HG03571 (cell line): ENCODE data around the gene RXFP2.
A peak's percentile ranks its signal among the peaks of the same experiment; 100 is the strongest.

Experiments used
- ATAC-seq: cut with Tn5 transposase; IDR thresholded peaks from one replicate; pipeline ENCODE4 v1.9.1; 2021; ENCODE audit not compliant: unreplicated experiment

The RXFP2 gene, protein sequence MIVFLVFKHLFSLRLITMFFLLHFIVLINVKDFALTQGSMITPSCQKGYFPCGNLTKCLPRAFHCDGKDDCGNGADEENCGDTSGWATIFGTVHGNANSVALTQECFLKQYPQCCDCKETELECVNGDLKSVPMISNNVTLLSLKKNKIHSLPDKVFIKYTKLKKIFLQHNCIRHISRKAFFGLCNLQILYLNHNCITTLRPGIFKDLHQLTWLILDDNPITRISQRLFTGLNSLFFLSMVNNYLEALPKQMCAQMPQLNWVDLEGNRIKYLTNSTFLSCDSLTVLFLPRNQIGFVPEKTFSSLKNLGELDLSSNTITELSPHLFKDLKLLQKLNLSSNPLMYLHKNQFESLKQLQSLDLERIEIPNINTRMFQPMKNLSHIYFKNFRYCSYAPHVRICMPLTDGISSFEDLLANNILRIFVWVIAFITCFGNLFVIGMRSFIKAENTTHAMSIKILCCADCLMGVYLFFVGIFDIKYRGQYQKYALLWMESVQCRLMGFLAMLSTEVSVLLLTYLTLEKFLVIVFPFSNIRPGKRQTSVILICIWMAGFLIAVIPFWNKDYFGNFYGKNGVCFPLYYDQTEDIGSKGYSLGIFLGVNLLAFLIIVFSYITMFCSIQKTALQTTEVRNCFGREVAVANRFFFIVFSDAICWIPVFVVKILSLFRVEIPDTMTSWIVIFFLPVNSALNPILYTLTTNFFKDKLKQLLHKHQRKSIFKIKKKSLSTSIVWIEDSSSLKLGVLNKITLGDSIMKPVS

DNA sequence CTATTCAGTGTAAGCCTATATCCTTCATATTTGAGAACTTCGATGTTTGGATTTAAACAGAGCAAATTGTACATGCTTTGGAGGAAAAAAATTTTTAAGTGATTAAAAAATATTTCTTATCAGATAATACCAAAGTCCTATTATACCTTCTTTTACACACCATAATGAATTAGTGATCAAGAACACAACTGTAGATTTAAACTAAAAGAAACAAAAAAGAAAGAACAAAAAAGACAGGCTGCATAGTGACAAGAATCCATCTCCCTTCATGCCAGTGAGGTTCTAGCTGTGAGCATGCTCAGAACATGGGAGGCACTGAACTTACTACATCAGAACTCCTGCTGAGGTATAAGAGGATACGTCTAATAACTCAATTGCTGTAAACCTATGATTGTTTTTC lies at the start of gene RXFP2:
TSS of gene RXFP2 (plus strand) at position 301 of the 400 bp plus-strand sequence. CDS start at position 388, 87 bp downstream.
- ATAC-seq, result no peak

DNA sequence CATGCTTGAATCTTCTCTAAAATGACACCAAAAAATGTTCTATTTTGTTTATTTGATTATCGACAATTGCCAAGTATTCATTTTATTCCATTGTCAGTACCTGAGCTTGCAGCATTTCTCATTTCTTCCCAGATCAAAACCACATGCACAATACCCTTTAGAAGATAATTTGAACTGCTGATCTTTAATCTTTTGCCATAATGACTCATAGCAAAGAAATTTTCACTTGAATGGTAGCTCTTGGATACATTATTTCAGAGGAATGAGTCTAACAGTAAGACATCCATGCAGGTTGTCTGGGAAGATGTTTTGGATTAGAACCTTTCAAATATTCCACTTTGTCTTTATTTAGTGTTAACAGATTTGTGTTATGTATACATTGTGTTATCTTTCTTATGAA lies 42.0 kb upstream of the RXFP2 start:
- ATAC-seq, result no peak

DNA sequence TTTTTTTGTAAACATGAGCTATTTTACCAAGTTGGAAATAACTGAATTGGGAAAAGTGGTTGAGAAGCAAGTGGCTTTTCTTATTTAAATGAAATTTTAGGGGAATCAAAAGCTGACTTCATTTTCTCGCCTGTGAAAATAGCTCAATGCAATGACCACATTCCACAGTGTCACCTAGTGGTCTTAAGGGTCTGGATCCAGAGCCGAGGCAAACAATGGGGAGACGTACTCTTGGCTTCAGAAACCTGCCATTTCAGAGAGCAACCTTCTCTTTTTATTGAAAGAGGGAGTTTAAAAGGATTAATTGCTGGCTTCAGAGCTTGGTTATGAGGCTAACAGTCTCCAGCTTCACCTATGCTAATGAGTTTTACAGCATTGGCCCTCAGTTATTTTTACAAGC lies 39.7 kb upstream of the RXFP2 start:
- ATAC-seq, result no peak

DNA sequence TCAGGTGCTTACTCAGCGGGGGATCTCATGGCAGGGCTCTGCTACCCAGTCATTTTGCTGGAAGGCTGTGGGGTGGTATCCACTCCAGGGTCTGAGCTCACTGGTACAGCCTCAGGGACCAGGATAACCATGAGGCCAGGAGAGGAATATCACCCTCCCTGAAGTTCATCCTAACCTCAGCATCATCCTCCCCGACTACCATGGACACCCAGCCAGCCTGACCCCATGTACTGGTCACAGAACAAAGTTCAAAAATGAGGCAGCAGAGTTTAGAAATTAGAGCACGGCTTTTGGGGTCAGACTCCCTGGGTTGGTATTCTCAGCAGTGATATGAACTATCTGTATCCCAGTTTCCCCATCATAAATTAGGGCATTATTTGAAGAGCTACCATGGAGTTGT lies 35.5 kb upstream of the RXFP2 start:
- no peak for ATAC-seq

DNA sequence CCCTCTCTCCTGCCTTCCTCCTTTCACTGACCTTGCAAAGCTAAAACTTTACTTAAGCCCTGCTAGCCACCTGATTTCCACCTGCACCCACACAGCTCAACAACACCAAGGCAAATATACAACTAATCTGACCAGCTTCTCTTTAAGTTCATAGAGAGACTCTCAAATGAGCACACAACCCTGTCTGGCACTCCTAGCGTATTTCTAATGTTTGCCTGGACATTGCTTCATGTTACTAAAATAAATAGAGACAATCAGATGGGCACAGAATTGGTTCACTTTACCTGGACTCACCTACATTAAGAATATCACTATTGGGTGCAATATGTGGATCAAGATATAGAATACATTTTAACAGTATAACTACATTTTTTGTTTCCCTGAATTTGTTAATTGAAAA lies 33.2 kb upstream of the RXFP2 start:
- ATAC-seq, result no peak

DNA sequence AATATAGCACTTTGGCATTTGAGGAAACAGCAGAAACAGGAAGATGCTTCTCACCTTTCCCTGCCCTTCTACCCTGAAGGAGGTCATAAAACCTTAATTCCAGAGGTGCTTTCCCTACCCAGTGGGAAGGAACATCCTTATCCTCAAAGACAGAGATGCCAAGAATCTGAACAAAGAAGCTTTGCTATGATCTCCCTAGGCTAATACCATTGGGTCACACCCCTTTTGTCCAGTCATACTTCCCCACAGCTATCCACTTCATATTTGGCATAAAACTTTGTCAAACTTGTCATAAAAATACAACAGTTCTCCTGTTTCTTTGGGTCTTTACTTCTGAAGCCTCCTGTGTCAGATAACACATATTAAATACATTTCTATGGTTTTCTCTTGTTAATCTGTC lies 21.7 kb upstream of the RXFP2 start:
- no peak for ATAC-seq

DNA sequence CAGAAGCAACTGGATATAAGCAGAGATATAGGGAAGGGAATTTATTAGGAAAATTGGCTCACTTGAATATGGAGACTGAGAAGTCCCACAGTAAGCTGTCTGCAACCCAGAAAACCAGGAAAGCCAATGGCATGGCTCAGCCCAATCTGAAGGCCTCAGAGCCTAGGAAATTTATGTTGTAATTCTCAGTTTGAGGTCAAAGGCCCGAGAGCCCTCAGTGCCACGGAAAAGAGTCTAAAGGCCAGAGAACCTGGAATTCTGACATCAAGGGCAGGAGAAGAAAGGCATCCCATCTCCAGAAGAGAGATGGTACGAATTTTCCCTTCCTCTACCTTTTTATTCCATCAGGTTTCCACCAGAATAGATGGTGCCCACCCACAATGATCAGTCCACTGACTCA lies 20.1 kb upstream of the RXFP2 start:
- ATAC-seq, result no peak

DNA sequence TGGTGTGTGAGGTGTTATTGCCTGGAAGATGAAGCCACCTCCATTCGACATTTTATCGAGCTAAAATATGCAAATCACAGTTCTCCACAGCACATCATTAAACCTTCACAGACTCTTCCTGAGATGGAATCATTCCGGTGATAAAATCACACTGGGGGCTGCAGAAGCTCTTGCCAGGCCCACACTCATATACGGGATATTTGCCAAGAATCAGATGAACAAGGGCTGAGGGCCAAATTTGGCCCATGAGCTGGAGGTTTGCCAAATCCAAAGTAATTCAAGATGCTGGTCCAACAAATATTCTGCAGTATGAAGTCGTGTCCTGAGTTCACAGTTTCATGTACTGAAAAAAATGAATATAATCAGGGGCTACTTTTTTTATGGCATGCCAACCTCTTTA lies 16.7 kb upstream of the RXFP2 start:
- no peak for ATAC-seq

DNA sequence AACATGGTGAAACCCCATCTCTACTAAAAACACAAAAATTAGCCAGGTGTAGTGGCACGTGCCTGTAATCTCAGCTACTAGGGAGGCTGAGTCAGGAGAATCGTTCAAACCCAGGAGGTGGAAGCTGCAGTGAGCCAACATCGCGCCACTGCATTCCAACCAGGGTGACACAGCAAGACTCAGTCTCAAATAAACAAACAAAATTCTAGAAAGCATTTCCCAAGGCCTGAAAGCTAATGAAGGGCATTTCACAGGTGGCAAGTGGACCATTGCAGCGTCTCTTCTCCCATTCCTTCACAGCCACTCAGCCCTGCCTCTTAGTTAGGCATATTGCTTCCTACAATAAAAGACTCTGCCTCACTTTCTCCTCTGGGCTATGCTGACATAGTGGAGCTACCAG lies 13.5 kb upstream of the RXFP2 start:
- no peak for ATAC-seq

DNA sequence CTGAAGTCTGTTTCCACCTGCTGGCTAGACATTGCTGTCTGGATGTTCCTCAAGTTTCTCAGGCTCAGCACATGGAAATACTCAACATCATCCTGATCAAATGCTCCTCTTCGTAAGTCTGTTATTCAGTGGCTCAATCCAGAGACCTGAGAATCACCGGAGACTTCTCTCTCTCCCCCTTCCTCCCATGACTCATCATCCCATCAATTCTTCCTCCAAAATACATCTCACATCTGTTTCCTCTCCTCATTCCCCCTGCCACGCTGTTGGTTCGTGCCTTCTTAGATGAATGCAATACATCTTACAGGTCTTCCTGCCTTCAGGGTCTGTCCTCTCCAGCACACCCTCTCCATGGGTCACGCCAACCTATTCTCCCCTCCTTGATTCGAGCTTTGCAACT lies 7.4 kb upstream of the RXFP2 start:
- ATAC-seq, result no peak

DNA sequence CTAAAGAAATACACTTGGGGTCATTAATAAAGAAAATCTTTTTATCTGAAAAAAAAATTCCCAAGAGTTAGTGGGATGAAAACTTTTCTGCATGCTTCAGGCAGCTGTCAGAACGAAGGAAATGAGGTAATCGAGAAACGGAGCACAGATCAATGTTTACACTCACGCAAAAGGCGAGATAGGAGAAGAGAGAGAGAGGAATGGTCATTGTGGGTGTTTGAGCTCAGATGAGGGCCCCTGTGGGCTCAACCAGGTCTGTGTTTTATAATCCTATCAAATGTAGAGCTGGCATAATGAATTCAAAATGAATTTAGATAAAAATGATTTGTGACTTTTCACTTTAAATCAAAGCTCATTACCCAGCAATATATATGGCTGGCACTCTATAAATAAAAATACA lies 6.3 kb upstream of the RXFP2 start:
- no peak for ATAC-seq

DNA sequence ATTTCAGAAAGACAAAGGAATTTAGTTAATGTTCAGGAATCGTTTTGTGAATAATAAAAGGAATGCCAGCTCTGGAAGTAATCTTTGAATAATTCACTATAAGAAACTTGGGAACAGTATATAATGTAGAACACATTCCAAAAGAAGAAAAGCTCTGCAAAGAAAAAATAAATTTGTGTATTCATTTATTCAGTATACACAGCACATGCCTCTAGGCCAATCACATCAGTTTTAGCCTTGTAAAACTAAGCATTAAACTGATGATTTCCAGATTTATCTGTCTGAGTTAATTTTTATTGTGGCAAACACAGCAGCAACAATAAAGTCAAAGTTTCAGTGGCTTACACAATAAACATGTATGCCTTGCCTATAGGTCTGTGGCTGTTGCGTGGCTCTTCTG lies 5.7 kb upstream of the RXFP2 start:
- no peak for ATAC-seq

DNA sequence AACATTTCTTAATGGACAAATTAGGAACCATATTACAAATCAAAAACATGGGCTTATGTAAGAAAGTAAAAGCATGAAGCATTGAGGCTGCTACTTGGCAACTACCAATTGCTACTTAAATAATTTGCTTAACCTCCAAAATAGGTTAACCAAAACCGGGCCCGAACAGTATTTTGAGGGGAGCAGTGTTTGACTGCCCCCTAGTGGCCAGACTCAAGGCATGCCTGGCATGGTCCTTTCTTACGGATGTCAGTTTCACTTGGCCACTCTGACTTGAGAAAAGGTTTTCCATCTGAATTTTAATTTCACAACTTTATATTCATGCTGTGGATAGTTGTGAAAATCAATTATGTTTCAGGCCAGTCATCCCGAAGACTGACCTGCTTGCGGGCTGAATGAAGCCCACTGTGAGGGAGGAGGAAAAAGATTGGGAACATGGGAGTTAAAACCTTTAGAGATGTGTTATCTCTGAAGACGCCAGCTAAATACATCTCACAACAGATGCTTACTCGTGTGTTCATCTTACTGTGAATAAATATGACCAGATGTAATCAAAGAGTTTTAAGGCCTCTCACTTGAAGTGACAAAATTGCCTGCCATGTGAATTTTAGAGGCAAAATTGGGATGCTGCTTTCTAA lies 2.9 kb downstream of the RXFP2 start:
- ATAC-seq, result peak; percentile 64

DNA sequence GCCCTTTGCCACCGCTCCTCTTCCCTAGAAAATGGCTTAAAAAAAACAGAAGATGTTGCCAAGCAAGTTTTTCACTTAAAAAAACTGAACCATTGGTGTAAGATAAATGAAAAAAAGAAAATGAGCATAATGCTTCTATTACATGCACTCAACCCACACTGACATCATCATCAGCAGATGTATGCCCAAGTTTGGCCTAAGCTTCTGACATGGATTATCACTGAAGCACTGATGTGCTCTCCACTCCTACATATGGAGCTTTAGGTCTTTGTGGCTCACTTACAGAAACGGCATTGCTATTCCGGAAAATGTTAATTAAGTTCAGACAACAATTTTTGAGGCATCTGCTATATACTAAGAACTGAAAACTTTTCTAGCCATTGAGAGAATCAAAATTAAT lies 8.0 kb downstream of the RXFP2 start:
- no peak for ATAC-seq

DNA sequence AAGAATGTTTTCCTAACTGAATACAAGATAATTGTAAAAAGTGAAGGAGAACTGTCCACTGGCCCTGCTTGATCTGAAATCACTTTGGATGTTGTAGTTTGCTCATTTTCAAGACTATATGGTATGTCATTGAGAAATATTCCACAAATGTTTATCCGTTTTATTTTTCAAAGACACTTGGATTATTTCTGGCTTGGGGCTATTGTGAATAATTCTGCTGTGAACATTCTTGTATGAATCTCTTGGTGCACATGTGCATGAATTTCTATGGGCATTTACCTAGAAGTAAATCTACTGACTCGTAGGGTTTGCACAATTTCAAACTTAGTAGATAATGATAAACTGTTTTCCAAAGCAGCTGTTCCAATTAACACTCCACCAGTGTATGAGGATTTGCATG lies 8.6 kb downstream of the RXFP2 start:
- no peak for ATAC-seq

DNA sequence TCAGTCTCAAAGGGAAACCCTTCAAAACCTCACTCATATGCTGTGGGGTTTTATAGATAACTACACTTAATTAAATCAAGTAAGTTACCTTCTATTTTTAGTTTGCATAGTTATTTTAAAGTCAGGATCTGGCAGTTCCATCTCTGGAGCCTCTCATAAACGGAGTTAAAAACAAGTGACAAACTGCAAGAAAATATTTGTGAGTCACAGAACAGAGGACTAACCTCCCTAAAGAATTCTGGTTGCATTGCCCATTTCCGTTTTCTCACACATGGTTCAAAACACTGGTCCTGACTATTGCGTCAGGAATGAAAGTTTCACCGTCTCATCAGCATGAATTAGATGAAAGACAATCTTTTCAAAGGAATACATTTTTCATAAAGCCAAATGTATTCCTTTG lies 10.6 kb downstream of the RXFP2 start:
- ATAC-seq, result no peak

DNA sequence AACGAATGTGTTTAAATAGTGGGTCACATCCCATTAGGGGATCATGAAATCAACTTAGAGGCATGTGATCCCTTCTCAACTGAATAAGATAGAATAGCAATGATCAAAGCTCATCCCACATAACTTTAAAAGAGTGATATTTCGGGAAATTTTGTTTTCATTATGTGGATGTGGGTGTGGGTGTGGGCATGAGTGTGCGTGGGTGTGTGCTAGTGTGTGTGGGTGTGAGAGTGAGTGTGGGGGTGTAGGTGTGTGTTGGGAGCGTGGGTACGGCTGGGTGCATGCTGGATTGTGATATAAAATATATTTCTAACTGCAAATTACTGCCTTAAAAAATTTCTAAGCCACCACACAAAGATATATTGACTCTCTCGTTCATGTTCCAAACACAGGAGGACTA lies 15.9 kb downstream of the RXFP2 start:
- no peak for ATAC-seq

DNA sequence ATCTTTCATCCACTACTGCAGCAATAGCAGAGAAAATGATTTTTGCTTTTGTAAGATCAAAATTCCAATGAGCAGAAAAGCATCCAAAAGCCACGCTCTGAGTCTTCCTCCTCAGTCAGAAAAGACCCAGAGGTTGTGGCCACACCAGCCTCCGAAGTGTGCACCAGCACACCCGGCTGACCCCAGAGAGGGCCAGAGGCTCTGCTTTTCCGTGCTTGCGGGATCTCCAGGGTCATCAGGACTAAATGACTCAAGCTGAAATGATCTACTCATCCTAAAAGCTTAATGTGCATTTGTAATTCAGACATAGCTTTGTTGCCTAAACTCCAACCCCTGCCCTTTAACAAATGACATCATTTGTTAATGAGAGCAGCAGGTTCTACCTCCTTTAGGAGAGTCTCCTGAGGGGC lies 16.5 kb downstream of the RXFP2 start:
- ATAC-seq, result no peak

DNA sequence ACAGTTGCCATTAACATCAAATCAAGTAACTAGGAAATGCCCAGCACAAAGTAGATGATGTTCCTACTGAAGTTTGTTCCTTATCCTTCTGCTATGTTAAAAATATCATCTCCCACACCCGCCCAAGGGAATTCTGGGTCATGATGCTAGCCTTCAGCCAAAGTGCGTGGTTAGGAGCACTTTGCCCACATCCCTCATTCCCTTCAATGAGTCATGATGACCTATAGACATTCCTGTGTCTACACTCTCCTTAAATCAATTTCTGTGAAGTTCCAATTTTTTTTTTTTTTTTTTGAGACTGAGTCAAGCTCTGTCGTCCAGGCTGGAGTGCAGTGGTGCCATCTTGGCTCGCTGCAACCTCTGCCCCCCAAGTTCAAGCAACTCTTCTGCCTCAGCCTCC lies 17.0 kb downstream of the RXFP2 start:
- ATAC-seq, result no peak

DNA sequence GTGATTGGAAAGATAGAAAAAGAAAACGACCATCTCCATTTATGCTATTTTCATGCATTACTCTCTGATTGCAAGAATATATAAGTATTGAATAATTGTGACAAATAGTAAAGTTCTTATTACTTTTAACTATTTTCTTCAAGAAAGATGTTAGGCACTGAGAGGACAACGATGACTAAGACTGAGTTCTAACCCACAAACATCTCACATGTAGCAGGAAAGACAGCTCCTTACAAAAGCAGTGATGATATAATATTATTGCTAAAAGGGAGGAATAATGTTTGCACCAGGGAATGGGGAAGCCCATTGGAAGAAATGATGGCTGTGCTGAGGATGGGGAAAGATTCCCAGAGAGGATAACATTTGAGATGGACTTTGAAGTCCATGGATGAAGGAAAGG lies 22.6 kb downstream of the RXFP2 start:
- ATAC-seq, result no peak

DNA sequence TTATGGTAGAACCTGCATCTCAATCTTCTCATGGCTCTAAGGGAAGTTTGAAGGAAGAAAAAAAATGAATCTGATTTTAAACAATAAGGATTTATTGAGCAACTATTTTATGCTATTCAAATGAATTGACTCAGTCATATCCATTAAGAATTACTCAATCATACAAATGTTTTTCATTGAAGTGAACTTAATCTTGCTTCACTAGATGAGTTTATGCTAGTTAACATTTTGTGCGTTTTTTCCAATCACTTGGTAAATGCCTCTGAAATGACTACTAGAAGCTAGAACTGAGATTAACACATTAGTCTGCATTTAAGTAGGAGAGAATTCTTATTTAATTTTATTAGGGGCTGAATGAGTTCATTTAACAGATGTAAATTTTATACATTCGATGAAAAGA lies 25.2 kb downstream of the RXFP2 start:
- no peak for ATAC-seq

DNA sequence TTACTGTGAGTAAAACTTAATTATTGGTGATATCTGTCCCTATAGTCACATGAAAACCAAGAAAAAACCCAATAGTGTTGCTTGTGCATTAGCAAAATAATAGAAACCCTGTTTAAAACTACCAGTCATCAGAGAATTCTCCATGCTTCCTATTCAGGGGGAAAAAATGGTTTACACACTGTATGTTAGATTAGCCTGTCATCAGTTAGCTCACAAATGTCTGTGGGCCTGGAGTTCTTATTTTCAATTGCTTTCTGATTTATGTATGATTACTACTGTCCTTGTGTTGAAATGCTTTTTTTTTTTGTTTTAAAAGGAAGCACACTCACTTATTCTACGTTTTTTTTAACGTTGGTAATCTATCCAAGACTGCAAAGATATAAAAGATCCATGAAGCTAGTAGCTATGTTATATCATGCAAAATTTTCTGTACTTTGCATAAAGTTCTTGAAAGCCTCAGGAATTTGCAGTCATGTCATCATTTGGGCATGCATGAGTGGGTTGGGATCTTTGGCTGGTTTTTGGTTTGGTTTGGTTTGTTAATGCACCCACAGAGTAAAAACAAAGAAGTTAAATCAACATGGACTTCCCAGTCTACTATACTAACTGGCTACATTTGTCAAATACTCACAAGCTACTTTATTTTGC lies 25.9 kb downstream of the RXFP2 start:
- ATAC-seq, result no peak
